ENCODE results near the gene PLD6.

PLD6 gene

DNA sequence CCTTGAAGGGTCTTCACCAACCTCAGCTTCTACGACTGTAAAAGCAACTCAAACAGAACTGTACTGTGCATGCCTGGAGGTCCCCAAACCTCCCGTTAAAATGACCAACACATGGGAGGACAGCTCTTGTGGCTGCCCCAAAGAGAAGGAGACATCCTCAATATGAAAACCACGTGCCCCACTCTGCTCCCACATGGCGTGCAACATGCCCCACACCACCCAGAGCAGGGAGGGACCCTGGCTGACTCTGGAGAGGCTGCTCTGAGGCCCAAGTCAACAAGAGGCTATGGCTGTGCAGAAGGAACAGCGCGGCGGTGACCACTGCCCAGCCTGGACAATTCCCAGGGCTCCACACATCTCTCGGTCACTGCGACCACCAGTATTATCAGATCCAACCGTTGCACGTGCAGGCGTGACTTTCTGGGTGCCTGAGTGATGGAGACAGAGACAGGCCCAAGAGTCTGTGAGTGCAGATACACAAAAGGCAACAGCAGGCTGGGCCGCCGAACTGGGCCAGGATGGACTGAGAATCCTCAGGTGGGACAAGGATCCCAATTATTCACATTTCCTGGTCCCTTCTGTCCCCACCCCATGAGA is 1.4 kb downstream of the PLD6 start:
- POLR2A ChIA-PET = no interaction called here
- DNase-seq (ENCODE audit: low read depth, low spot score) = no peak
- H3K4me3 ChIP-seq (ENCODE audit: low read depth, low read length) = peak overlapping the region; percentile 62; the same call in 1 of the 2 replicates
- CTCF ChIA-PET = interaction anchor here (1.2 to 1.7 kb wide), 3 partner anchors 204 to 213 kb away, joined by 3 to 5 read pairs (median 3); no protein-coding TSS in a partner anchor
- TF ChIP-seq CTCF (IDR thresholded peaks at IDR 0.05; ENCODE audit: insufficient read depth, low read length, missing control alignments) = no peak

DNA sequence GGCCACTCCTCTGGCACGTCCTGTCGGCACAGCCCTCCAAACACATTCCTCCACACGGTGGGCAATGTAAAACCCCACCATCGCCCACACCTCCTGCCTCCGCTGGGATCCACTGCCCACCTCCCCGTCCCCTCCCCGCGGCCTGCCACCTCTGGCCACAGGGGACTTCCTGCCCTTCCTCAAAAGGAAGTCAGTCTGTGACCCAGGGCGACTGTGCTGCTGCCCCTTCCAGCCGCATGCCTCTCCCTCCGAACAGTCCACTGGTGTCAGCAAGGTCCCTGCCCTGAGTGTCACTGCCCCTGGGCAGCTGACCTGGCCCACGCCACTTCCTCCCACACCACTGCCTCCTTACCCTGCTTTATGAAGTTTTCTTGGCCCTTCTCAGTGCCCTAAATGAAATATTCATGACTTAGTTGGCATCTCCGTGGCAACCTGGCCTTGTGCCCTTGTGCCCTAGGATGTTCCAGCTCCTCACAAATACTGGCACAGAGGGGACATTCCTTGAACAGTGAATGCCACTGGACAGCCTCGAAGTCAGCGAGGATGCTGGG is 2.0 kb downstream of the PLD6 start:
- no peak for TF ChIP-seq CTCF (IDR thresholded peaks at IDR 0.05; ENCODE audit: insufficient read depth, low read length, missing control alignments)
- DNase-seq (ENCODE audit: low read depth, low spot score) = no peak
- ChIA-PET POLR2A (no interaction called here), CTCF (interaction anchor here (1.2 to 1.3 kb wide), 2 partner anchors 205 to 212 kb away, joined by 3 read pairs; no protein-coding TSS in a partner anchor)
- no peak overlapping the region for H3K4me3 ChIP-seq (ENCODE audit: low read depth, low read length)

DNA sequence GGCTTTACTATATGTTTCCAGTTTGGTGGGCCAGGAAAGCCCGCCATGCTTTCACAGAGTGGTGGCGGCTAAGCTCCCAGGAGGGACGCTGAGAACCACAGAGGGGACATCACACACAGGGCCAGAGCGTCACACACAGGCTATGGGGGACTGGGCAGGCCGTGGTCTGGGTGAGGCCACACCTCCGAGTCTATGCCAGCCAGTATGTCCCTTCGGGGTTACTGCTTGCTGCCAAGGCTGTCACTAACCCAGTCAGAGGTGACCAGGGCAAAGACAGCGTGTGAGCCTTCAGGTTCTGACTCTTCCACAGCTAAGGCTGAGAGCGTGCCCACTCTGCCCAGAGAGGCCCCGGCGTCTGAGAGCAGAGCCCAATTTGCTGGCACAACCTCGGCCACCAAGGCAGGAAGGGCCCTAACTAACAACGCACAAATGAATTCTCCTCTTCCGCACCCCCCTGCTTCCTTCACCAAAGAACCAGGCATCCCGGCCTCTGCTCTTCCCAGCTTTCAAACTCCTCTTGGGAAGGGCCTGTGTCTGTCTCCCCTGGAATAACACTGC is 2.9 kb downstream of the PLD6 start:
- no peak overlapping the region for H3K4me3 ChIP-seq (ENCODE audit: low read depth, low read length)
- DNase-seq (ENCODE audit: low read depth, low spot score) = no peak
- CTCF ChIA-PET = no interaction called here
- no peak for TF ChIP-seq CTCF (IDR thresholded peaks at IDR 0.05; ENCODE audit: insufficient read depth, low read length, missing control alignments)
- POLR2A ChIA-PET = no interaction called here

DNA sequence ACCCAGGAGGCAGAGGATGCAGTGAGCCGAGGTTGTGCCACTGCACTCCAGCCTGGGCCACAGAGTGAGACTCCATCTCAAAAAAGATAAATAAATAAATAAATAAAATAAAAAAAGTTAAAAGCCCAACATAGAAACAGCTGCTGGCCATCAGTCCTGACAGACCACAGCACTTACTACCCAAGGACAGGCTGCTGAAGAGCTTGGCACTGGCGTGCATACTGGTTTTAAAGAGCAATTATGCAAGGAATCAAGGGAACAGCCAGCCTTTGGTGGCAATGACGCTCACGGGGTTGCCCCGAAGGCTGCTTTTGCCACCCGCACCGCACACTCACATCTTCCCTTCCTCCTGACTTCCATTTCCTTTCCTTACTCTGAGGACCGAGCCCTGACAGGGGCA is 4.2 kb downstream of the PLD6 start:
- H3K4me3 ChIP-seq (ENCODE audit: low read depth, low read length) = no peak overlapping the region
- CTCF ChIA-PET = interaction anchor here (1.0 kb wide), 1 partner anchor 204 kb away, joined by 3 read pairs; no protein-coding TSS in a partner anchor
- TF ChIP-seq CTCF (IDR thresholded peaks at IDR 0.05; ENCODE audit: insufficient read depth, low read length, missing control alignments) = no peak
- DNase-seq (ENCODE audit: low read depth, low spot score) = no peak
- POLR2A ChIA-PET = no interaction called here

DNA sequence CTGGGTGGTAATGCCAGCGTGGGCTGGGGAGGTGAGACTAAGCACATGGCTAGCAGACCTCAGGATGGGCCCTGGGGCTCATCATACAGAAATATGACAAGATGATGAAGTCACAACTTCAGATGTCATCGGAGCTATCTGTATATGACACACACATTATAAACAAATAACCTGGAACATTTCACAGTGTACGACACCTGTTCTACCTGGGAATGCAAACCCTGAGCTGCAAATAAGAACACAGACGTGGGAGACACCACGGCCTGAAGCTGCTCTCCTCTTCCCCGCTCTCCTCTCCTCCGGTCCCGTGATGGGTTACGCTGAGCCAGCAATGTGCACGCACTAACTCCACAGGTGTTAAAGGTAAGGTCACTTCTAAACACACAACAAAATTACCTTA is 4.9 kb downstream of the PLD6 start:
- no peak for DNase-seq (ENCODE audit: low read depth, low spot score)
- ChIA-PET POLR2A (interaction anchor here (1.2 kb wide), 1 partner anchor 10 kb away, joined by 3 read pairs; no protein-coding TSS in a partner anchor), CTCF (interaction anchor here (1.0 kb wide), 2 partner anchors 200 to 203 kb away, joined by 3 to 4 read pairs; no protein-coding TSS in a partner anchor)
- no peak overlapping the region for H3K4me3 ChIP-seq (ENCODE audit: low read depth, low read length)
- TF ChIP-seq CTCF (IDR thresholded peaks at IDR 0.05; ENCODE audit: insufficient read depth, low read length, missing control alignments) = no peak

DNA sequence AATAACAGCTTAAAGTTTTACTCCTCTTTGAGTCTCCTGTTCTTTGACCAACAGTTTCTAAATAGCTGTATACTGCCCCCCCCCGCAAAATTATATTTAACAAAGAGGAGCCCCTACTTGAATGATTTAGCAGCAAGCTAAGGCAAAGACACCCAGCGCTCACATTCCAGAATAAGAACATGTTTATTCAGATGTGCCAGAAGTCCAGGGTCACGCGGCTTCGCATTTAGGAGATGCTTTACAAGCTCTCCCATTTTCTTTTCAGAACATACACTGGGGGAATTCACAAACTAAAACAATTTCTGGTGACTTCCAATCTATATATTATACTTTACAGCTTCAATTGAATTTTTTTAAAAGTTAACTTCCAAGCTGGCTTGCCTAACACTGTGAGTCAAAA is 5.3 kb downstream of the PLD6 start:
- no peak for DNase-seq (ENCODE audit: low read depth, low spot score)
- TF ChIP-seq CTCF (IDR thresholded peaks at IDR 0.05; ENCODE audit: insufficient read depth, low read length, missing control alignments) = no peak
- H3K4me3 ChIP-seq (ENCODE audit: low read depth, low read length) = no peak overlapping the region
- CTCF ChIA-PET = interaction anchor here (1.0 kb wide), 1 partner anchor 200 kb away, joined by 4 read pairs; no protein-coding TSS in a partner anchor
- POLR2A ChIA-PET = interaction anchor here (1.2 kb wide), 1 partner anchor 10 kb away, joined by 3 read pairs; no protein-coding TSS in a partner anchor
